Measurements from ENCODE around the gene PRPF6. TPM values are rescaled to one million over a fixed set of nuclear protein-coding genes. Genes with fewer than 3 reads are reported as not detected.

PRPF6 gene
- total and polyA plus RNA-seq, 2 of the 13 experiments (the other 11 are each of a cell fraction or from before 2014, with no cell fraction given), result 63.7 to 101 TPM

DNA sequence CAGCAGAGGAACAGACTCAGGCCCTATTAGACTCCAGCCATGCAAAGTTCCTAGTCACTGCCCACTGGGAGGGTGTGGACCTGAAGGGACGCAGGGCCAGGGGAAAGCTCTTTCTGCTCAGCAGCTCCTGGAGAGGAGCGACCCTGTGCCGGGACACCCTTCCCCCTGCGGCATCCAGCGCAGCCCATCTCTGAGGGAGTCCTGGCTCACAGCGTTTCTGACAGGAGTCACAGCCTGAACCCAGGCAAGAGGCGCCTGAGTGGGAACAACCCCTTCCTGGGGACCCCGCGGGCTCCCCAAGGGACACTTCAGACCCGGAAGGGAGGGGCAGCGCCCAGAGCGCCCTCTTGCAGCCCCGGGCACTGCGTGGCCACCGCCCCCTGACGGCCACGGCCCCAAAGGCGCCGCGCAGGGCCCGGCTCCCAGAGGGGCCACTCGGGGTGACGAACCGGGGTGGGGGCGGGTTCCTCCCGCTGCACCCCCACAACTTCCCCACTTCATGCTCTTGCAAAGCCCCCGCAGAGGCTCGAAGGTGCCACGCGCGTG is 25.6 kb upstream of the PRPF6 start (continued):
- TF ChIP-seq, protein P1, sequence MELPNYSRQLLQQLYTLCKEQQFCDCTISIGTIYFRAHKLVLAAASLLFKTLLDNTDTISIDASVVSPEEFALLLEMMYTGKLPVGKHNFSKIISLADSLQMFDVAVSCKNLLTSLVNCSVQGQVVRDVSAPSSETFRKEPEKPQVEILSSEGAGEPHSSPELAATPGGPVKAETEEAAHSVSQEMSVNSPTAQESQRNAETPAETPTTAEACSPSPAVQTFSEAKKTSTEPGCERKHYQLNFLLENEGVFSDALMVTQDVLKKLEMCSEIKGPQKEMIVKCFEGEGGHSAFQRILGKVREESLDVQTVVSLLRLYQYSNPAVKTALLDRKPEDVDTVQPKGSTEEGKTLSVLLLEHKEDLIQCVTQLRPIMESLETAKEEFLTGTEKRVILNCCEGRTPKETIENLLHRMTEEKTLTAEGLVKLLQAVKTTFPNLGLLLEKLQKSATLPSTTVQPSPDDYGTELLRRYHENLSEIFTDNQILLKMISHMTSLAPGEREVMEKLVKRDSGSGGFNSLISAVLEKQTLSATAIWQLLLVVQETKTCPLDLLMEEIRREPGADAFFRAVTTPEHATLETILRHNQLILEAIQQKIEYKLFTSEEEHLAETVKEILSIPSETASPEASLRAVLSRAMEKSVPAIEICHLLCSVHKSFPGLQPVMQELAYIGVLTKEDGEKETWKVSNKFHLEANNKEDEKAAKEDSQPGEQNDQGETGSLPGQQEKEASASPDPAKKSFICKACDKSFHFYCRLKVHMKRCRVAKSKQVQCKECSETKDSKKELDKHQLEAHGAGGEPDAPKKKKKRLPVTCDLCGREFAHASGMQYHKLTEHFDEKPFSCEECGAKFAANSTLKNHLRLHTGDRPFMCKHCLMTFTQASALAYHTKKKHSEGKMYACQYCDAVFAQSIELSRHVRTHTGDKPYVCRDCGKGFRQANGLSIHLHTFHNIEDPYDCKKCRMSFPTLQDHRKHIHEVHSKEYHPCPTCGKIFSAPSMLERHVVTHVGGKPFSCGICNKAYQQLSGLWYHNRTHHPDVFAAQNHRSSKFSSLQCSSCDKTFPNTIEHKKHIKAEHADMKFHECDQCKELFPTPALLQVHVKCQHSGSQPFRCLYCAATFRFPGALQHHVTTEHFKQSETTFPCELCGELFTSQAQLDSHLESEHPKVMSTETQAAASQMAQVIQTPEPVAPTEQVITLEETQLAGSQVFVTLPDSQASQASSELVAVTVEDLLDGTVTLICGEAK (IDR thresholded peaks at IDR 0.05), result no peak
- TF ChIP-seq, protein P1 (CRISPR knock-in tag; IDR thresholded peaks at IDR 0.05), result no peak
- no peak for TF ChIP-seq ZNF430 (CRISPR knock-in tag; IDR thresholded peaks at IDR 0.05)
- TF ChIP-seq ZFP36L2 (CRISPR knock-in tag; IDR thresholded peaks at IDR 0.05), result no peak
- no peak for TF ChIP-seq ZNF333 (CRISPR knock-in tag; IDR thresholded peaks at IDR 0.05; ENCODE audit: borderline replicate concordance)
- TF ChIP-seq, protein P2, sequence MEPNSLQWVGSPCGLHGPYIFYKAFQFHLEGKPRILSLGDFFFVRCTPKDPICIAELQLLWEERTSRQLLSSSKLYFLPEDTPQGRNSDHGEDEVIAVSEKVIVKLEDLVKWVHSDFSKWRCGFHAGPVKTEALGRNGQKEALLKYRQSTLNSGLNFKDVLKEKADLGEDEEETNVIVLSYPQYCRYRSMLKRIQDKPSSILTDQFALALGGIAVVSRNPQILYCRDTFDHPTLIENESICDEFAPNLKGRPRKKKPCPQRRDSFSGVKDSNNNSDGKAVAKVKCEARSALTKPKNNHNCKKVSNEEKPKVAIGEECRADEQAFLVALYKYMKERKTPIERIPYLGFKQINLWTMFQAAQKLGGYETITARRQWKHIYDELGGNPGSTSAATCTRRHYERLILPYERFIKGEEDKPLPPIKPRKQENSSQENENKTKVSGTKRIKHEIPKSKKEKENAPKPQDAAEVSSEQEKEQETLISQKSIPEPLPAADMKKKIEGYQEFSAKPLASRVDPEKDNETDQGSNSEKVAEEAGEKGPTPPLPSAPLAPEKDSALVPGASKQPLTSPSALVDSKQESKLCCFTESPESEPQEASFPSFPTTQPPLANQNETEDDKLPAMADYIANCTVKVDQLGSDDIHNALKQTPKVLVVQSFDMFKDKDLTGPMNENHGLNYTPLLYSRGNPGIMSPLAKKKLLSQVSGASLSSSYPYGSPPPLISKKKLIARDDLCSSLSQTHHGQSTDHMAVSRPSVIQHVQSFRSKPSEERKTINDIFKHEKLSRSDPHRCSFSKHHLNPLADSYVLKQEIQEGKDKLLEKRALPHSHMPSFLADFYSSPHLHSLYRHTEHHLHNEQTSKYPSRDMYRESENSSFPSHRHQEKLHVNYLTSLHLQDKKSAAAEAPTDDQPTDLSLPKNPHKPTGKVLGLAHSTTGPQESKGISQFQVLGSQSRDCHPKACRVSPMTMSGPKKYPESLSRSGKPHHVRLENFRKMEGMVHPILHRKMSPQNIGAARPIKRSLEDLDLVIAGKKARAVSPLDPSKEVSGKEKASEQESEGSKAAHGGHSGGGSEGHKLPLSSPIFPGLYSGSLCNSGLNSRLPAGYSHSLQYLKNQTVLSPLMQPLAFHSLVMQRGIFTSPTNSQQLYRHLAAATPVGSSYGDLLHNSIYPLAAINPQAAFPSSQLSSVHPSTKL (CRISPR knock-in tag; IDR thresholded peaks at IDR 0.05), result no peak
- no peak for TF ChIP-seq HNRNPUL1 (IDR thresholded peaks at IDR 0.05; ENCODE audit: low read depth, low read length)
- TF ChIP-seq, protein P3, sequence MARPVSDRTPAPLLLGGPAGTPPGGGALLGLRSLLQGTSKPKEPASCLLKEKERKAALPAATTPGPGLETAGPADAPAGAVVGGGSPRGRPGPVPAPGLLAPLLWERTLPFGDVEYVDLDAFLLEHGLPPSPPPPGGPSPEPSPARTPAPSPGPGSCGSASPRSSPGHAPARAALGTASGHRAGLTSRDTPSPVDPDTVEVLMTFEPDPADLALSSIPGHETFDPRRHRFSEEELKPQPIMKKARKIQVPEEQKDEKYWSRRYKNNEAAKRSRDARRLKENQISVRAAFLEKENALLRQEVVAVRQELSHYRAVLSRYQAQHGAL (CRISPR knock-in tag; IDR thresholded peaks at IDR 0.05; ENCODE audit: not compliant biosample characterization), result no peak
- TF ChIP-seq TCF12 (IDR thresholded peaks at IDR 0.05), result no peak
- TF ChIP-seq TCF12 (CRISPR knock-in tag; IDR thresholded peaks at IDR 0.05), result no peak
- TF ChIP-seq, protein P4, sequence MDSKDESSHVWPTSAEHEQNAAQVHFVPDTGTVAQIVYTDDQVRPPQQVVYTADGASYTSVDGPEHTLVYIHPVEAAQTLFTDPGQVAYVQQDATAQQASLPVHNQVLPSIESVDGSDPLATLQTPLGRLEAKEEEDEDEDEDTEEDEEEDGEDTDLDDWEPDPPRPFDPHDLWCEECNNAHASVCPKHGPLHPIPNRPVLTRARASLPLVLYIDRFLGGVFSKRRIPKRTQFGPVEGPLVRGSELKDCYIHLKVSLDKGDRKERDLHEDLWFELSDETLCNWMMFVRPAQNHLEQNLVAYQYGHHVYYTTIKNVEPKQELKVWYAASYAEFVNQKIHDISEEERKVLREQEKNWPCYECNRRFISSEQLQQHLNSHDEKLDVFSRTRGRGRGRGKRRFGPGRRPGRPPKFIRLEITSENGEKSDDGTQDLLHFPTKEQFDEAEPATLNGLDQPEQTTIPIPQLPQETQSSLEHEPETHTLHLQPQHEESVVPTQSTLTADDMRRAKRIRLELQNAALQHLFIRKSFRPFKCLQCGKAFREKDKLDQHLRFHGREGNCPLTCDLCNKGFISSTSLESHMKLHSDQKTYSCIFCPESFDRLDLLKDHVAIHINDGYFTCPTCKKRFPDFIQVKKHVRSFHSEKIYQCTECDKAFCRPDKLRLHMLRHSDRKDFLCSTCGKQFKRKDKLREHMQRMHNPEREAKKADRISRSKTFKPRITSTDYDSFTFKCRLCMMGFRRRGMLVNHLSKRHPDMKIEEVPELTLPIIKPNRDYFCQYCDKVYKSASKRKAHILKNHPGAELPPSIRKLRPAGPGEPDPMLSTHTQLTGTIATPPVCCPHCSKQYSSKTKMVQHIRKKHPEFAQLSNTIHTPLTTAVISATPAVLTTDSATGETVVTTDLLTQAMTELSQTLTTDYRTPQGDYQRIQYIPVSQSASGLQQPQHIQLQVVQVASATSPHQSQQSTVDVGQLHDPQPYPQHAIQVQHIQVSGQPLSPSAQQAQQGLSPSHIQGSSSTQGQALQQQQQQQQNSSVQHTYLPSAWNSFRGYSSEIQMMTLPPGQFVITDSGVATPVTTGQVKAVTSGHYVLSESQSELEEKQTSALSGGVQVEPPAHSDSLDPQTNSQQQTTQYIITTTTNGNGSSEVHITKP (CRISPR knock-in tag; IDR thresholded peaks at IDR 0.05; ENCODE audit: low read depth), result no peak
- TF ChIP-seq SUZ12 (IDR thresholded peaks at IDR 0.05; ENCODE audit: low read depth, low read length), result no peak

Measured in HepG2 (cell line).